Caki2 (cell line): ENCODE data around the gene NECTIN4. TPM values are rescaled to one million over a fixed set of nuclear protein-coding genes. Genes with fewer than 3 reads are reported as not detected.
"Not testable (repeated sequence)": the region's sequence is repeated elsewhere in the genome, so short reads cannot be mapped to it uniquely, and the experiment has no call there.

Experiments
- DNase-seq: peaks from one replicate; pipeline ENCODE4 v3.0.0-alpha.2; 2015; ENCODE audit warnings: low read depth
- in situ Hi-C: cut with HindIII; loops from 2 replicates; pipeline ENCODE4 v1.10.0; 2016; ENCODE audit warnings: low sequenced_read_pairs, low pct_unique_long_range_greater_than_20kb, mixed read lengths
- total RNA-seq: library from RNA; depleted of rRNA; stranded (reverse); fragments of >200 nt; shearing (Covaris generic); gene quantifications from 2 replicates; pipeline ENCODE4 v1.2.3, GENCODE V29; 2014; ENCODE audit warnings: low replicate concordance; rRNA removed

The NECTIN4 gene
- total RNA-seq, result 0.29 and 0.88 TPM in 2 replicates

DNA sequence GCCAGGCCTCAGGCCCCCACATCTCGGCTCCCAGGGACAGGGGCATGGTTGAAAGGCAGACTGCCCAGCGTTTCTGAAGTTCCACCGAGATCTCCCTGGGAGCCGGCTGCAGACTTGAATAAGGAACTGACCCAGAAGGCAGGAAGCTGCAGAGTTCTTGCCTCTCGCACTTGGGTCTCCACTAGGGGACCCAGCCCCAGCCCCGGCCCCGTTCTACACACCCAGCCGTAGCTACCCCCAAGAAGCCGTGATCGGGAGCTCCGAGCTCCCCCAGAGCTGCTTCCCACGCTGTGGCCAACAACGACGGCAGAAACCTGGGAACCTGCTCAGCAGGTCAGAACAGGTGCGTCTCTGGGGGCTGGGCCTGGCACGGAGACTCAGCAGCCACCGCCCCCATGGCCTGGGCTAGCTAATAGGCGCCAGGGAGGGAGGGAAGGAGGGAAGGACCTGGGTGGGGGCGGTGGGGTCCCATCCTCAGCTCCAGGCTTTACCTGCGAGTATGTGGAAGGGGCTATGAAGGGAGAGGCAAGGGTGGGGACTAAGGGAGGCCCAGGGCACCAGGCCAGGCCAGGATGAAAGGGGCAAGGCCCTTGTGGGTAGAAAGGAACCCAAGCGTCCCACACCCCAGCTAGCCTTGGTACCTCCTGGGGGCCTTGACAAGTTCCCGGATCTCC, at the start of gene NECTIN4:
TSS of gene NECTIN4 (minus strand) at position 308 of the 674 bp plus-strand sequence. CDS start at position 46, 262 bp downstream.
- no peak for DNase-seq
- in situ Hi-C loops, result no loop called here

DNA sequence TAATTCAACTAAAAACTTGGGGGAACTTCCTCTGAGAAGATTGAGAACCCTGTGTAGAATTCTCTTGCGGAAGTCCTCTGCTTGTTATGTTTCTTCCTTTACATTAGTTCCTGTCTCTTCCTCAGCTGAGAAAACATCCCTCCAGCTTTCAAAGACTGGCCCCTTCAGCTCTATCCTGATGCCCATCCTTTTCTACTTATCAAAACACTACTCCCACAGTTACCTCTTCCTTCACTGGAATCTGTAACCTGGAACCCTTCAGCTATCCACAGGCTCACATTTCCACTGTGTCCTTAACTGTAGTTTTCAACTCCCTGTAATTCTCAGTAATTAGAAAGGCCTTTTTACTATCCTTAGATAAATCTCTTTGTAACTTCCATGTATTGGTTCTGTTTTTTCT, 49.1 kb upstream of the NECTIN4 start:
- DNase-seq, result no peak
- in situ Hi-C loops, result no loop called here

- DNase-seq, result no peak
- in situ Hi-C loops, result no loop called here
Observed at GRCh38 chr1:161137881-161138280, 48.5 kb upstream of the NECTIN4 start.

- DNase-seq, result no peak
- in situ Hi-C loops, result no loop called here
Observed at GRCh38 chr1:161133220-161133740, 43.9 kb upstream of the NECTIN4 start.

DNA sequence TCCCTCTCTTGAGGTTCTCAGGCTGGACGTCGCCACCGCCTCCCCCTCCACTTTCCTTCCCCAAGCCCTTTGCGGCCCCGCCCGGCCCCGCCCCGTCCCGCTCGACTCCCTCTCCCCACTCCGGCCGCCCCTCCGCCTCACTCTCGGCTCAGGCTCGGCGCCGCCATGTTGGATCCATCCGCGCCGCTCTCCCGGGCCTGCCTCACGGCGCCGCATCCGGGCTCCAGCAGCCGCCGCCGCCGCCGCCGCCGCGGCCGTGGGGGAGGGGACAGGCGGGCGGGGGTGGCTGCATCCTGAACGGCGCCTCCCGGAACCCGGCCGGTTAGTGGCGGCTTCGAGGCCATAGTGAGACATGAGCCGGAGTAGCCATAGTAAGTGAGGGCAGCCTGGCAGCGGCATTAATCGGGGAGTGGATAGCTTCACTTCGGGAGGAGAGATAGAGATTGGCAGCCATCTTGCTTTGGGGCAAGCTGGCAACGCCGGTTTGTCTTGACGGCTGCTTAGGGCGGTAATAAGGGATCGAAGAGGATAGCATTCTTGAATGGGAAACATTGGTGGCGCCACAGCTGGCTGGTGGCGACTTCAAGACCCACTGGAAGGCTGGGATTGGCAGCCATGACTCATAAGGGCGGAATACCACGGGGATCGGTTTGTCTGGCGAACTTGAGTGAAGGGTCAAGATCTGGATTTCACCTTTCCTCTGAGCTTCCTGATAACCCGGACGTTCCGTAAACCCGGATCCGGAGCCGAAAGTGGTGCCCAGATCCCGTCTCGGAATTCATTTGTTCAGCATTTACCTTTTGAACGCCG, 43.3 kb upstream of the NECTIN4 start, which contains the start of gene DEDD:
TSS of gene DEDD (minus strand) at position 258 of the 810 bp plus-strand sequence. CDS start 8,205 bp downstream, outside the sequence.
- DNase-seq, result peak; percentile 97
- in situ Hi-C loops, result no loop called here

- no peak for DNase-seq
- in situ Hi-C loops, result no loop called here
Observed at GRCh38 chr1:161131523-161132409, 42.4 kb upstream of the NECTIN4 start.

DNA sequence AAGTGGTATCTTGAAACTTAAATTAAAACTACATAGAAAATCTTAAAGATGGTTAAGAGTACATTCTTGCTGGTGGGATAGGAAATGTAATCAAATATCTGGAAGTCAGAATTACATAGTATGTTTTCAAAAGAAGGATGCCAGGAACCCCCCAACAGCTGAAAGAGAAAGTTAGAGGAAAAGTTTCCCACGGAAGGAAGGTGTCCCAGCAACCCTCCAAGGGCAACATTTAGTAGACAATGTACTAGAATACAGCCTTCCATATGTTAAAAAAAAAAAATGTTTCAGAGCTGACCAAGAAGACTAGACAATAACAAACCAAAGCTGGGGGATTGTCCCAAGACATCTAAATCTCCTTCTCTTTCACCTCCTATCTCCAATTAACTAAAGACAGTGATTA, 40.9 kb upstream of the NECTIN4 start:
- in situ Hi-C loops, result no loop called here
- no peak for DNase-seq

GRCh38 chr1:161128591-161129420, 39.4 kb upstream of the NECTIN4 start:
- DNase-seq, result no peak
- in situ Hi-C loops, result no loop called here

DNA sequence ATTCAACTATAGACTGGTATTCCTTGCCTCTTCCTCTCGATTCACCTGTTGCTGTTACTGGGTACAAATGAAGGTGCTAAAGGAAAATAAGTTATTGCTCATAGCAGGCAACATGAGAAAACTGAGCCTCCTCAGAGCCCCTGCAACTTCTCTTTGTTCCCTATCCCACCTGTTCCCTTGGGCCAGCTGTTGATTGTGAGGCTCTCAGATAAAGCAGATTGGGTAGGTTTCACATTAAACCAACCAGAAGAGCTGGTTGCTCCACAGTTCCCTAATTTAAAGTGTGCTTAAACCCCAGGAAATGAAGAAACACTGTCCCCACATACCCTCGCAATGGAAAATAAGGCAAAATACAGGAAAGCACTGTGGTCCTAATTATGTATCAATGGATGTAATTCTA, 38.3 kb upstream of the NECTIN4 start:
- in situ Hi-C loops, result no loop called here
- DNase-seq, result no peak

GRCh38 chr1:161122967-161123366, 33.6 kb upstream of the NECTIN4 start:
- no peak for DNase-seq
- in situ Hi-C loops, result no loop called here

DNA sequence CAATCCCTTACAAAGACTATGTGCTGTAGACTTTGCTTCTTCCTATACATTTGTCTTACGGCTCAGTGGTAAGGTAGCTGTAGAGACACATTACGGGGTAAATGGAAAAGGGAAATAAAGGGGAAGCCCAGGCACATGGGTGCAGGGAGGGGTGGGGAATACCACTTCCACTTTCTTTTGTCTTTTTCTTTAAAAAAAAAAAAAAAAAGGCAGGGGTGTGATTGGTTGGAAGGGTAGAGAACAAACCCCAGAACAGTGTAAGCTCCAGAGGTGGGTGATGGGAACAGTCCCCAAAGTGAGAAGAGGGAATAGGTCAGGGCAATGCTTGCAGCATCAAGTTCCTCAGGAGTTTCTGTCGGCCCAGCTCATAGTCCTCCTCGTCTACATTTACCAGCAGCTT, 32.5 kb upstream of the NECTIN4 start:
- in situ Hi-C loops, result no loop called here
- DNase-seq, result no peak

DNA sequence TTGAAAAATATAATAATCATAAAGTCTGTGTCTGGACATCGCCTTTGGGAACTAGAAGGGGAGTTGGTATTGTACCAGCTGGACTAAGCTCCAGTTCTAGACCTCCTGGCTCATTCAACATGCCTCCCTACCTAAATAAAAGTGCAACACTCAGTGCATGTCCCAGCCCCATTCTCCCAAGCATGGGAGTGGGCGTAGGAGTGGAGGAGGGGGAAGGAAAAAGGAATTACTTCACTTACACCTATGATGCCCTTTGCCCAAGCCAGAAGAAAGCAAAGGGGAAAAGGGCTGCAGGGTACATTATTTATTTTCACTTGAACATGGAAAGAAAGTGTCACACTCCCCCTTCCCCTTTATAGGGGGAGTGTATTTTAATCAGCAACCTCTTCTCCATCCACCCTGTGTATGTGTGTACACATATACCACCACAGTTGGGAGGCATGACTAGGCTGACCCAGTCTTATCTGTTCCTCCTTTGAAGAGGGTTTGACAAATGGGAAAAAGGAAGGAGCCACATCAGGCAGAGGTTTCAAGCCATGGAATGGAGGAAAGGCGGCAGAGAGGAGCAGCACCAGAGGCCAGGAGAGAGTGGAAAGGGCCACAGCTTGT, 31.8 kb upstream of the NECTIN4 start:
- in situ Hi-C loops, result no loop called here
- DNase-seq, result no peak

DNA sequence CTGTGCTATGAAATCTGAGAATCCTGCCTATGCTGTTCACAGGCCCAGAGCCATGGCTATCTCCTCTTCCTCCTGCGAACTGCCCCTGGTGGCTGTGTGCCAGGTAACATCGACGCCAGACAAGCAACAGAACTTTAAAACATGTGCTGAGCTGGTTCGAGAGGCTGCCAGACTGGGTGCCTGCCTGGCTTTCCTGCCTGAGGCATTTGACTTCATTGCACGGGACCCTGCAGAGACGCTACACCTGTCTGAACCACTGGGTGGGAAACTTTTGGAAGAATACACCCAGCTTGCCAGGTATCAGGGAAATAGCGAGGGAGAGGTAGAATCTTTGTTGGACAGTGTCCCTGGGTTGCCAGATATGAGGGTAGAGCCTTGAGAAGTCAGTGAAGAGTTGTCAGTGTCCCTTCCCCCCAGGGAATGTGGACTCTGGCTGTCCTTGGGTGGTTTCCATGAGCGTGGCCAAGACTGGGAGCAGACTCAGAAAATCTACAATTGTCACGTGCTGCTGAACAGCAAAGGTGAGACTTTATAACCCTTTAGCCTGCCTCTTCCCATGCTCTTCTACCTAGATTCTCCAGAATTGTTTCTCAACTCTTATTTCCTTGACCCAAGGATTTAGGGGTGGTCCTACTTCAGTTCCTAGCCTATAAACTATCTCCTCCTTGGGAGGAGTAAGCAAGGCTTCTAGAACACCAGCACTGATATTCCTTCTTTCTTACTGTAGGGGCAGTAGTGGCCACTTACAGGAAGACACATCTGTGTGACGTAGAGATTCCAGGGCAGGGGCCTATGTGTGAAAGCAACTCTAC, 29.9 kb upstream of the NECTIN4 start:
- in situ Hi-C loops, result no loop called here
- peak; percentile 72 for DNase-seq

GRCh38 chr1:161117759-161118581, 28.6 kb upstream of the NECTIN4 start, which contains the start of the genes NIT1 and PFDN2:
TSS of gene NIT1 (plus strand) at chr1:161118105. CDS start at chr1:161118177, 72 bp downstream.
TSS of gene PFDN2 (minus strand) at chr1:161118037. CDS start at chr1:161118026, 11 bp downstream.
- DNase-seq, result peak; percentile 76
- in situ Hi-C loops, result no loop called here

DNA sequence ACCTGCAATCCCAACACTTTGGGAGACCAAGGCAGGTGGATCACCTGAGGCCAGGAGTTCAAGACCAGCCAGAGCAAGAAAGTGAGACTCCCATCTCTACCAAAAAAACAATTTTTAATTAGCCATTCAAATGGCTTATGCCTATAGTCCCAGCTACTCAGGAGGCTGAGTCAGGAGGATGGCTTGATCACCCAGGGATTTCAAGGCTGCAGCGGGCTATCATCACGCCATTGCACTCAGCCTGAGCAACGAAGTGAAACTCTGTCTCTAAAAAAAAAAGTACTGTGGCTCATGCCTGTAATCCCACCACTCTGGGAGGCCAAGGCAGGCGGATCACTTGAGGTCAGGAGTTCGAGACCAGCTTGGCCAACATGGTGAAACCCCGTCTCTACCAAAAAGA, 26.6 kb upstream of the NECTIN4 start:
- DNase-seq, in situ Hi-C loops: not testable (repeated sequence)
